GM18517 (cell line): ENCODE data around the gene CYP3A5.
"Not testable (repeated sequence)": the region's sequence is repeated elsewhere in the genome, so short reads cannot be mapped to it uniquely, and the experiment has no call there.

Experiments used
- ATAC-seq: cut with Tn5 transposase; IDR thresholded peaks from one replicate; pipeline ENCODE4 v1.9.1; 2021; ENCODE audit warnings: mild to moderate bottlenecking, moderate library complexity; ENCODE audit not compliant: unreplicated experiment

Gene CYP3A5

GRCh38 chr7:99643464-99643863 is 36.3 kb downstream of the CYP3A5 start:
- no peak for ATAC-seq

GRCh38 chr7:99642027-99642426 is 37.8 kb downstream of the CYP3A5 start:
- no peak for ATAC-seq

- no peak for ATAC-seq
Measured at GRCh38 chr7:99639267-99639666, 40.5 kb downstream of the CYP3A5 start.

GRCh38 chr7:99638731-99639130 is 41.1 kb downstream of the CYP3A5 start:
- ATAC-seq: no peak

- not testable (repeated sequence) for ATAC-seq
Measured at GRCh38 chr7:99637414-99637813, 42.4 kb downstream of the CYP3A5 start.

- ATAC-seq: no peak
Measured at GRCh38 chr7:99631295-99632109, 48.3 kb downstream of the CYP3A5 start.

GRCh38 chr7:99629643-99630042 is 50.2 kb downstream of the CYP3A5 start:
- no peak for ATAC-seq

- no peak for ATAC-seq
Measured at GRCh38 chr7:99628471-99629465, 51.0 kb downstream of the CYP3A5 start.

GRCh38 chr7:99627513-99627912 is 52.3 kb downstream of the CYP3A5 start:
- ATAC-seq: no peak

DNA sequence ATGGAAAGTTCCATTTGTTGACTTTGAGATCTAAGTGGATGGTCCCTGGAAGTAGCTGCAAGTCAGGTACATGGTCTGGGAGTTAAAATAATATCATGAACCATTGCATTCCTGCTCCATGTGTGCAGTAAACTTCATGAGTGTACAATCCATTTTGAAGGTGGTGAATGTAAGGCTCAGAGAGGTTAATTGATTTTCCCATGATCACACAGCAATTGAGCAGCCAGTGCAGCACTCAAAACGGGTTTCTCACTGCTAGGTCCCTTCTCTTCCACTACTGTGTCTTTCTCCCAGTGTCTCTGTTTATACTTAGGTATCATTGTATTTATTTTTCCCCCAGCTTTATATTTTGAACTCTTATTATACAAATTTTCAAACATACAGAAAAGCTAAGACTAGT is 53.1 kb downstream of the CYP3A5 start:
- ATAC-seq: no peak

DNA sequence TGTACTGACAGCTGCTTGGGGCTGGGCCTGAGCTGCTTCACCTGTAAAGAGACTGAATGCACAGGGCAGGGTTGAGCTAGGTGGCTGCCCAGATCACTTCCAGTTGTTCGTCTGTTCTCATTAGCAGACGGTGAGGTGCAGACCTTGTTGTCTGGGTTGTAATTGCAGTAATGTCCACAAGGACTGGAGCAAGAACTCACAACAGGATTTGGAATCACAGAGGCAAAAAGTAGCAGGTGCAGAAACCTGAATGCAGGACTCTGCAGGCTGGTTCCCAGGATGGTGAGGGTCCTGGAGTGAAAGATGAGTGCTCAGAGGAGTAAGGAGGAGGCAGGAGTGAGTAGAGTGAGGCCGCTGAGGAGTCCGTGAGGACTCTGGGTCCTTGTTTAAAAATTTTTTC is 53.8 kb downstream of the CYP3A5 start:
- ATAC-seq: no peak

GRCh38 chr7:99625321-99625720 is 54.5 kb downstream of the CYP3A5 start:
- ATAC-seq: no peak

DNA sequence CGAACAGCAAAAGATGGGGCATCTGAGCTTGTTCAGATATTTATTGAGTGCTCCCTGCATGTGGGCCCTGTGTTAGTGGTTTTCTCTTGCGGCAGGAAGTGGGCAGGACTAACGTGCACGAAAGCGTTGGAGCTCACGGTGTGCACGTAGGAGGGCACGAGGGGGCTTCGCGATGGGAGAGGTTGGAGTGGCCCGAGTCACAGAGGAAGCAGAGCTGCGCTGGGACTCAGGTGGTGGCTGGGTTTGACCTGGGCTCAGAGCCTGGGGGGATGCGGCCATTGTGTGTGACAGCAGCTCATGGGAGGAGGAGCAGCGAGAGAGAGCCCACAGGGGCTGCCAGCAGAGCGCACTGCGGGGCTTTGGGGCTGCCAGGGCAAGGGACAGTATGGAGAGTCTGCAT is 55.3 kb downstream of the CYP3A5 start:
- no peak for ATAC-seq

GRCh38 chr7:99623702-99624447 is 55.9 kb downstream of the CYP3A5 start:
- no peak for ATAC-seq

DNA sequence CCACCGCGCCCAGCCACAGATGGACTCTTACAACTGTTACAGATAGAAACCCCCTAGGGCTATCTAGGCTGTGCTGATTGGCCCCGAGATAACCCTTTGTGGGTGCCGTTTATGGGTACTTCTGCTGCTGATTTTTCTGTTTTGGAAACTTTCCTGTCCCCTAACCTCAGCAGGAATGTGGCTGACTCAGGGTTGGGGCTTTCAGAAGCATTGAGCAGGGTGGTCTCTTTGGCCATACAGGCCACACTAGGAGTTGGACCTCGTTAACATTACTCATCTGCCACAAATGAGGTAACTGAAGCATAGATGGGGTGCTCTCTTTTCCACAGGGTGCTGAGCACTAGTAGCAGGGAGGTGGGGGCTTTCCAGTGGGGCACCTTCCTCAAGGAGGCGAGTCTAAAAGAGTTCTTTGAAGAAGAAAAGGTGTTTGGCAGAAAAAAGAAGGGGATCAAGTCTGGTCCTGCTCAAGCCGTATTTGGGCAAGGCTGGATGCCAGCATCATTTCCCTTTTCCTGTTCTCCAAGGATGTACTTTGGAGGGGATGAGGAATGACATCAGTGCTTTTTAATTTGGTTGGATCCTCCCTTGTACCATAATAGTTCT is 56.6 kb downstream of the CYP3A5 start:
- ATAC-seq: no peak

GRCh38 chr7:99622596-99622995 is 57.2 kb downstream of the CYP3A5 start:
- no peak for ATAC-seq

DNA sequence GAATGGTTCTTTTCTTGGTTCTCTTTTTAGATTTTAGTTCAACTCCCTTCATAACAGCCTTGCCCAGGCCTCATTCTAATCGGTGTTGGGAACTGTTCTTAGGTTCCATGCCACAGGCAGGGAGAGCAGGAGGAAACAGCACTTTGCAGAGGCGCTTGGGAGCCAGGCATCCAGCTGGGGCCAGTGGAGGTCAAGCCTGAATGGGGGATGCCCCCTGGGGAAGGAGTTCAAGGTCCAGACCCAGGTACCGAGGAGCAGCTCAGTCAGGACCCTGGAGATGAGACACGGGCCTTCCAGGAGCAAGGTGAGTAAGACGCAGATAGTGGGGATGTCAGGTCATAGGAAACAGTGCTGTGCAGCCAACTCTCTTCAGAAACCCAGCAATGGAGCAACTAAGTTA is 58.5 kb downstream of the CYP3A5 start:
- ATAC-seq: no peak

GRCh38 chr7:99619571-99620130 is 60.1 kb downstream of the CYP3A5 start:
- no peak for ATAC-seq

DNA sequence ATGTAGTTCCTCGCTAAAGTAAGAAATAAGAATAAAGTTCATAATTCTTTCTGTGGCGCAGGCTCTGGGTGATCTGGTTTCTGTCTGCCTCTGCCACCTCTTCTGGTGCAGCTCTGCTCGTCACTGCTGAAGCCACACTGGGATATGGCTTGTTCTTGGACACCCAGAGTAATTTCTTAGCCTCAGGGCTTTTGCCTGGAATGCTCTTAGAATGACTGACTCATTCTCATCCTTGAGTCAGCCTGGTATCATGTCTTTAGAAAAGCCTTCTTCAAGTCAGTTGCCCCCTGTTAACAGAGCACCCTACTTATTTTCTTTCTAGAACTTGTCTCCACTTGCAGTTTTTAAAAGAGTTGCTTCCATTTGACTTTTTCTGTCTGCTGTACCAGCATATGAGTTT is 61.1 kb downstream of the CYP3A5 start:
- ATAC-seq: no peak

GRCh38 chr7:99617192-99617781 is 62.5 kb downstream of the CYP3A5 start:
- ATAC-seq: no peak
